Mononuclear cell (primary cell): Measurements from ENCODE around the gene ZNF672. TPM values are rescaled to one million over a fixed set of nuclear protein-coding genes. Genes with fewer than 3 reads are reported as not detected.
"Not testable (repeated sequence)": the region's sequence is repeated elsewhere in the genome, so short reads cannot be mapped to it uniquely, and the experiment has no call there.

ENCODE experiments used
- H3K27me3 ChIP-seq: 2 replicates; pipeline ENCODE4 v1.6.0; 2011; ENCODE audit warnings: low read length, control low read depth; ENCODE audit not compliant: insufficient read depth
- H3K4me1 ChIP-seq: 2 replicates; pipeline ENCODE4 v1.5.1; 2011; ENCODE audit warnings: mild to moderate bottlenecking, low read length, control low read depth; ENCODE audit not compliant: insufficient read depth
- H3K4me3 ChIP-seq: 2 replicates; pipeline ENCODE4 v1.5.1; 2011; ENCODE audit warnings: mild to moderate bottlenecking, low read length, moderate library complexity
- H3K9me3 ChIP-seq: 2 replicates; pipeline ENCODE4 v1.5.1; 2011; ENCODE audit warnings: low read depth, mild to moderate bottlenecking, control low read depth, low read length
- total RNA-seq: library from RNA; depleted of rRNA; stranded (reverse); fragments of >200 nt; gene quantifications from one replicate; pipeline ENCODE4 v1.2.3, GENCODE V29; 2012

ZNF672 gene
- total RNA-seq, 1 donor = 13.1 TPM

GRCh38 chr1:248871837-248872401 is 33.9 kb downstream of the ZNF672 start:
- Histone ChIP-seq H3K9me3 (no peaks in the 10 kb centered on the region), H3K4me3 (no peak overlapping the region), H3K27me3 (no peaks in the 10 kb centered on the region), H3K4me1 (peaks cover 17% of the 10 kb centered on the region)

- Histone ChIP-seq H3K4me3 (peak overlapping the region; percentile 81), H3K9me3 (no peaks in the 10 kb centered on the region), H3K27me3 (no peaks in the 10 kb centered on the region), H3K4me1 (peaks cover 17% of the 10 kb centered on the region)
Measured at GRCh38 chr1:248872752-248873408, 34.9 kb downstream of the ZNF672 start.

DNA sequence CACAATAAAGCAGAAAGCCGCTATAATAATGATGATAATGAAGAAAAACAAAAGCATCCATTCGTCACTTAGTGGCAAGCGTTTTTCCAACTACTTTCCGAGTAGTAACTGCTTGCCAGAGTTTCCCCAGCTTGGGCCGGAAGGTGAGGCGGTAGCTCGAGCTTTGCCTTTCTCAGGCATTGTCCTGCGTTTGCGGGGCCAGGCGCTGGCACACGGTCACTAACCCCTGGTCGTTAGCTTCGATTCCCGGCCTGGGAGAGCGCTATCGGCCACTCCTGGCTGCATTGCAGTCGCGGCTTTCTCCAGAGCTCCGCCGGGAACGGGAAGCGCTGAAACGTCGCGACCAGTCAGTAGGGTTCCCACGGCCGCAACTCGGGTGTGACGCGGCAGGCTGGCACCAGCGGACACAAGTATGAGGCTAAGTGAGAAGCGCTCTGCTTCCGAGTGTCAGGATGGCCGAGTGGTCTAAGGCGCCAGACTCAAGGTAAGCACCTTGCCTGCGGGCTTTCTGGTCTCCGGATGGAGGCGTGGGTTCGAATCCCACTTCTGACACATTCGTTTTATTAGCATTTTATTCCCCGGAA is 35.5 kb downstream of the ZNF672 start:
- Histone ChIP-seq H3K9me3 (no peaks in the 10 kb centered on the region), H3K4me1 (peaks cover 17% of the 10 kb centered on the region), H3K27me3 (no peaks in the 10 kb centered on the region), H3K4me3 (peak overlapping the region; percentile 81)

DNA sequence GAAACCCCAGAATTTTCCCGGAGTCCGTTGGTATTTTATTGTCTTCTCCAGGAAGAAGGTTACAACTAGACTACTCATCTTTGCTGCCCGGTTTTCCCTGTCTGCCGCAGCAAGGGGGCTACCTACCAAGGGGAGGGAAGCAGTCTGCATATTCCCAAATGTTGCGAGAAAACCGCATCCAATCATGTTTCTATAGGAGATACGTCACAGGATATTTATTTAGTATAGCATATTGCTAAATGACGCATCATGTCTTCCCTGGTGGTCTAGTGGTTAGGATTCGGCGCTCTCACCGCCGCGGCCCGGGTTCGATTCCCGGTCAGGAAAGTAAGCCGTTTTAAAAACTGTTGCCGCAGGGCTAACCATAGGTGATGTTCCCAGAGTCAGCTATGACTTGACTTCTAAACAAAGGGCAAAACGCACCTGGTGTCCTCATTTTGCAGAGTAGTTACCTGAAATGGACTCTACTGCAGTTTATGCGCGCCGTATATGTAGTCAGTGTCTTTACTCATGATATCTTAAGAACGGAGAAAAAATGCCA is 36.0 kb downstream of the ZNF672 start:
- Histone ChIP-seq H3K27me3 (no peaks in the 10 kb centered on the region), H3K4me1 (peaks cover 17% of the 10 kb centered on the region), H3K4me3 (peak overlapping the region; percentile 81), H3K9me3 (no peaks in the 10 kb centered on the region)

GRCh38 chr1:248881261-248881660 is 43.2 kb downstream of the ZNF672 start:
- no peak overlapping the region for H3K4me3 ChIP-seq
- no peaks in the 10 kb centered on the region for H3K4me1 ChIP-seq
- no peaks in the 10 kb centered on the region for H3K9me3 ChIP-seq
- no peaks in the 10 kb centered on the region for H3K27me3 ChIP-seq

DNA sequence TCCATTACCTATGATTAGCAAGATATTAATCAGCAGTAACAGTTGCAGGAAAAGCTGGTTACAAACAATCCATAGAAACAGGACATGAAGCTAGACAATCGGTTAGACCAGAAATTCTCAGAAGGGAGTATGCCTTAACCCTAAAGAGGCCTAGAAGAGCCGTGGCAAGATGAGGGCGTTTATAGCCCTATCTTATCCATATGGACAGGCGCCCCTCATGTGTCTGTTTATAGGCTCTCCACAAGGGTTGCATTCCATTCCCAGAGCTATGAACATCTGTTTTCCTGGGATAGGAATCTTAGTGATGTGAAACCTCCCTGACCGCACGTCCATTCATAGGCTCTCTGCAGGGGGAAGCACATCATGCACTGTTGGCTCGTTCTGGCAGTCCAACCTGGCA is 44.4 kb downstream of the ZNF672 start:
- H3K27me3 ChIP-seq, H3K4me3 ChIP-seq, H3K4me1 ChIP-seq, H3K9me3 ChIP-seq: not testable (repeated sequence)

DNA sequence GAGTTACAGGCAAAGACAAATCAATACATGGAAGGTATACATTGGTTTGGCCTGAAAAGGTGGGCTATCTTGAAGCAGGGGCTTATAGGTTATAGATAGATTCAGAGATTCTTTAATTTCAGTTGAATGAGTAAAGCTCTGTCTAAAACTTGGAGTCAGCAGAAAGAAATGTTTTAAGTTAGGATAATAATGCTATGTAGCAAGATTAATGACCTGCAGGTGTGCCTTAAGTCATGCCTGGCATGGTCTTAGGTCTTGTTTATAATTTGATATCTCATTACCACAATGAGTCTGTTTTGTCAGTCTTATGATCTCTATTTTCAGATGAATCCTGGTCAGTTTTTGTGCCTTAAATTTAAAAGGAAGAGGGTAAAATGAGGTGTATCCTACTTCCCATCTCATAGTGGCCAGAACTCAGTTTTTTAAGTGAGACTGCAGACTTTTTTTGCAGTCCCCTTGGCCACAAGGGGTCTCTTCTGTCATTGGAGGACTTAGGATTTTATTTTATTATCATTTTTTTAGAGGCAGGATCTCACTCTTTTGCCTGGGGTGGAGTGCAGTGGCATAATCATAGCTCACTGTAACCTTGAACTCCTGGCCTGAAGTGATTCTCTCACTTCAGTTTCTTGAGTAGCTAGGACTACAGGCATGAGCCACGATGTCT is 46.7 kb downstream of the ZNF672 start:
- H3K27me3 ChIP-seq = no peaks in the 10 kb centered on the region
- no peaks in the 10 kb centered on the region for H3K4me1 ChIP-seq
- H3K9me3 ChIP-seq = no peaks in the 10 kb centered on the region
- no peak overlapping the region for H3K4me3 ChIP-seq

GRCh38 chr1:248885646-248886045 is 47.6 kb downstream of the ZNF672 start:
- Histone ChIP-seq H3K27me3 (no peaks in the 10 kb centered on the region), H3K9me3 (no peaks in the 10 kb centered on the region), H3K4me1 (no peaks in the 10 kb centered on the region), H3K4me3 (no peak overlapping the region)

GRCh38 chr1:248886237-248886895 is 48.3 kb downstream of the ZNF672 start:
- no peaks in the 10 kb centered on the region for H3K4me1 ChIP-seq
- no peaks in the 10 kb centered on the region for H3K9me3 ChIP-seq
- H3K27me3 ChIP-seq = no peaks in the 10 kb centered on the region
- H3K4me3 ChIP-seq = no peak overlapping the region

DNA sequence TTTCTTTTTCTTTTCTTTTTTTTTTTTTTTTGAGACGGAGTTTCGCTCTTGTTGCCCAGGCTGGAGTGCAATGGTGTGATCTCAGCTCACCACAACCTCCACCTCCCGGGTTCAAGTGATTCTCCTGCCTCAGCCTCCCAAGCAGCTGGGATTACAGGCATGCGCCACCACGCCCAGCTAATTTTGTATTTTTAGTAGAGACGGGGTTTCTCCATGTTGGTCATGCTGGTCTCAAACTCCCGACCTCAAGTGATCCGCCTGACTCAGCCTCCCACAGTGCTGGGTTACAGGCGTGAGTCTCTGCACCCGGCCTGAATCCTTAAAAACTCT is 51.9 kb downstream of the ZNF672 start:
- H3K4me3 ChIP-seq, H3K27me3 ChIP-seq, H3K9me3 ChIP-seq, H3K4me1 ChIP-seq: not testable (repeated sequence)

- H3K4me3 ChIP-seq = no peak overlapping the region
- H3K27me3 ChIP-seq = peaks cover 7% of the 10 kb centered on the region
- no peaks in the 10 kb centered on the region for H3K4me1 ChIP-seq
- H3K9me3 ChIP-seq = no peaks in the 10 kb centered on the region
Measured at GRCh38 chr1:248890549-248891498, 52.8 kb downstream of the ZNF672 start.

DNA sequence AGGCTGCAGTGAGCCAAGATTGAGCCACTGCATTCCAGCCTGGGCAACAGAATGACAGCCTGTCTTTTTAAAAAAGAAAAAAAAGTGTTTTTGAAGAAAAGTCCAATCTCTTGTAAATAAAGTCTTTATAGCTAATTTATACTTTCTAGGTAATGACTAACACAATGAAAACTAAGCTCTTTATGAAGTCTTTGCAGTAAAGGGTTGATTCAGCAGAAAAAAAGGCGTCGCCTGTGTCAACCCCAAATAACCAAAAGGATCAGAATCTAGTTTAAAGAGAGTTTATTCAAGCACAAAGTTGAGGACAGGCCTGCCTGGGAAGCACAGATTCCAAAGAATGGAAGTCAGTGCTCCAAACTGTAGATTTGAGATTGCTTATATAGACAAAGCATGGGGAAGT is 53.7 kb downstream of the ZNF672 start:
- no peaks in the 10 kb centered on the region for H3K9me3 ChIP-seq
- peaks cover 7% of the 10 kb centered on the region for H3K27me3 ChIP-seq
- no peaks in the 10 kb centered on the region for H3K4me1 ChIP-seq
- H3K4me3 ChIP-seq = no peak overlapping the region

- Histone ChIP-seq H3K4me1 (no peaks in the 10 kb centered on the region), H3K27me3 (peaks cover 7% of the 10 kb centered on the region), H3K4me3 (no peak overlapping the region), H3K9me3 (no peaks in the 10 kb centered on the region)
Measured at GRCh38 chr1:248892590-248892989, 54.6 kb downstream of the ZNF672 start.

DNA sequence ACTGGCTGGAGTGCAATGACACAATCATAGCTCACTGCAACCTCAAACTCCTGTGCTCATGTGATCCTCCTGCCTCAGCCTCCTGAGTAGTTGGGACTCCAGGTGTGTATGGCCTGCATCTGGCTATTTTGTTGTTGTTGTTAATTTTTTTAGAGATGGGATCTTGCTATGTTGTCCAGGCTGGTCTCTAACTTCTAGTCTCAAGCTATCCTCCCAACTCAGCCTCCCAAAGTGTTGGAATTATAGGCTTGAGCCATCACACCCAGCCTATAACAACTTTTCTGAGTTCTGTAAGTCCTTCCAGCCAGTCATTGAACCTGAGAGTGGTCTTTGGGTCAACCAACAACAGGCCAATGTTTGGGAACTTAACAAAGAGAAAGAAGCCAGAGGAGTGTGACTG is 56.8 kb downstream of the ZNF672 start:
- Histone ChIP-seq H3K4me3 (no peak overlapping the region), H3K27me3 (peaks cover 10% of the 10 kb centered on the region), H3K9me3 (no peaks in the 10 kb centered on the region), H3K4me1 (no peaks in the 10 kb centered on the region)
